Chondrocyte (in vitro differentiated cells): Measurements from ENCODE around the gene CTCF. TPM values are rescaled to one million over a fixed set of nuclear protein-coding genes. Genes with fewer than 3 reads are reported as not detected.

Source experiments
- DNase-seq: peaks from one replicate; pipeline ENCODE4 v3.0.0; 2021; ENCODE audit warnings: mixed read lengths, low spot score
- H3K27ac Mint-ChIP-seq: one replicate; pipeline ENCODE4 v1.8.0; 2021; ENCODE audit warnings: mild to moderate bottlenecking, moderate library complexity, mixed read lengths; ENCODE audit not compliant: unreplicated experiment
- H3K27me3 Mint-ChIP-seq: 2 replicates; pipeline ENCODE4 v1.8.0; 2021; ENCODE audit warnings: low read depth, mixed read lengths
- H3K36me3 Mint-ChIP-seq: 2 replicates; pipeline ENCODE4 v1.8.0; 2021; ENCODE audit warnings: low read depth, mixed read lengths
- H3K4me1 Mint-ChIP-seq: 2 replicates; pipeline ENCODE4 v1.8.0; 2021; ENCODE audit warnings: low read depth, mild to moderate bottlenecking, mixed read lengths
- H3K4me3 Mint-ChIP-seq: one replicate; pipeline ENCODE4 v1.8.0; 2021; ENCODE audit warnings: mild to moderate bottlenecking, moderate library complexity, mixed read lengths; ENCODE audit not compliant: unreplicated experiment
- H3K9me3 Mint-ChIP-seq: 2 replicates; pipeline ENCODE4 v1.8.0; 2021; ENCODE audit warnings: low read depth, mixed read lengths
- CTCF ChIP-seq: fragments of 200-600 bp; sonication (generic); IDR thresholded peaks from 2 replicates; pipeline ENCODE4 v1.5.0; 2021; ENCODE audit warnings: antibody characterized with exemption, mild to moderate bottlenecking, moderate library complexity
- total RNA-seq: library from RNA; stranded (reverse); gene quantifications from 3 replicates; pipeline ENCODE4 v1.2.1, GENCODE V29; 2021

The CTCF gene
- total RNA-seq, 1 donor from 2014 or later: 31.2 TPM

- TF ChIP-seq CTCF: no peak
- H3K4me3 Mint-ChIP-seq: no peak overlapping the region
- DNase-seq: no peak
- H3K4me1 Mint-ChIP-seq: peaks cover 18% of the 10 kb centered on the region
- no peaks in the 10 kb centered on the region for H3K36me3 Mint-ChIP-seq
- H3K27me3 Mint-ChIP-seq: no peaks in the 10 kb centered on the region
- H3K27ac Mint-ChIP-seq: no peak overlapping the region
- no peaks in the 10 kb centered on the region for H3K9me3 Mint-ChIP-seq
These were observed 11.2 kb upstream of the CTCF start for GRCh38 chr16:67551091-67551490.

GRCh38 chr16:67551972-67552371 lies 10.4 kb upstream of the CTCF start:
- H3K4me3 Mint-ChIP-seq: no peak overlapping the region

GRCh38 chr16:67552476-67552875 lies 9.8 kb upstream of the CTCF start:
- no peak for TF ChIP-seq CTCF
- H3K4me3 Mint-ChIP-seq: no peak overlapping the region
- H3K4me1 Mint-ChIP-seq: peaks cover 15% of the 10 kb centered on the region
- no peak for DNase-seq
- H3K36me3 Mint-ChIP-seq: no peaks in the 10 kb centered on the region
- no peak overlapping the region for H3K27ac Mint-ChIP-seq
- no peaks in the 10 kb centered on the region for H3K9me3 Mint-ChIP-seq
- H3K27me3 Mint-ChIP-seq: no peaks in the 10 kb centered on the region

More at GRCh38 chr16:67551972-67552371, 10.4 kb upstream of the CTCF start:
- Mint-ChIP-seq H3K4me1 (peaks cover 16% of the 10 kb centered on the region), H3K36me3 (no peaks in the 10 kb centered on the region), H3K27me3 (no peaks in the 10 kb centered on the region), H3K27ac (no peak overlapping the region), H3K9me3 (no peaks in the 10 kb centered on the region)
- no peak for DNase-seq
- no peak for TF ChIP-seq CTCF

- Mint-ChIP-seq H3K4me1 (peaks cover 18% of the 10 kb centered on the region), H3K9me3 (no peaks in the 10 kb centered on the region), H3K4me3 (no peak overlapping the region), H3K36me3 (no peaks in the 10 kb centered on the region), H3K27ac (no peak overlapping the region), H3K27me3 (no peaks in the 10 kb centered on the region)
- TF ChIP-seq CTCF: no peak
- DNase-seq: no peak
These were observed 6.5 kb upstream of the CTCF start for GRCh38 chr16:67555795-67556212.

- no peak for TF ChIP-seq CTCF
These were observed 3.5 kb upstream of the CTCF start for GRCh38 chr16:67558859-67559258.

More at GRCh38 chr16:67558859-67559258, 3.5 kb upstream of the CTCF start:
- Mint-ChIP-seq H3K4me3 (no peak overlapping the region), H3K27me3 (no peaks in the 10 kb centered on the region), H3K4me1 (peaks cover 24% of the 10 kb centered on the region), H3K36me3 (no peaks in the 10 kb centered on the region), H3K9me3 (no peaks in the 10 kb centered on the region), H3K27ac (no peak overlapping the region)
- DNase-seq: no peak
